Neural progenitor cell (in vitro differentiated cells): ENCODE results near the gene TBCD. TPM values are rescaled to one million over a fixed set of nuclear protein-coding genes. Genes with fewer than 3 reads are reported as not detected.
"Not testable (repeated sequence)": the region's sequence is repeated elsewhere in the genome, so short reads cannot be mapped to it uniquely, and the experiment has no call there.

ENCODE experiments used
- DNase-seq: peaks from one replicate; pipeline ENCODE4 v3.0.0-alpha.2; 2016; ENCODE audit warnings: low spot score
- H2AFZ ChIP-seq: fragments of 200-600 bp; sonication (generic); replicated peaks from 2 replicates; pipeline ENCODE4 v1.6.1; 2016; ENCODE audit warnings: antibody characterized with exemption
- H3F3A ChIP-seq: fragments of 200-600 bp; sonication (generic); 2 replicates; pipeline ENCODE4 v1.6.1; 2016; ENCODE audit warnings: antibody characterized with exemption, low read depth
- H3K27ac ChIP-seq: fragments of 200-600 bp; sonication (generic); 2 replicates; pipeline ENCODE4 v1.5.1; 2016; ENCODE audit warnings: mild to moderate bottlenecking
- H3K27me3 ChIP-seq: fragments of 200-600 bp; sonication (generic); 2 replicates; pipeline ENCODE4 v1.6.1; 2016; ENCODE audit warnings: mild to moderate bottlenecking, moderate library complexity
- H3K36me3 ChIP-seq: fragments of 200-600 bp; sonication (generic); 2 replicates; pipeline ENCODE4 v1.5.1; 2016
- H3K4me1 ChIP-seq: fragments of 200-600 bp; sonication (generic); 2 replicates; pipeline ENCODE4 v1.6.1; 2016; ENCODE audit warnings: mixed run types
- H3K4me2 ChIP-seq: fragments of 200-600 bp; sonication (generic); 2 replicates; pipeline ENCODE4 v1.6.1; 2016
- H3K4me3 ChIP-seq: fragments of 200-600 bp; sonication (generic); 2 replicates; pipeline ENCODE4 v1.5.1; 2016
- H3K79me2 ChIP-seq: fragments of 200-600 bp; sonication (generic); 2 replicates; pipeline ENCODE4 v1.6.1; 2016; ENCODE audit warnings: low read depth
- H3K9ac ChIP-seq: fragments of 200-600 bp; sonication (generic); 2 replicates; pipeline ENCODE4 v1.6.1; 2016
- H3K9me3 ChIP-seq: fragments of 200-600 bp; sonication (generic); 2 replicates; pipeline ENCODE4 v1.5.1; 2016; ENCODE audit warnings: low read depth
- H4K20me1 ChIP-seq: fragments of 200-600 bp; sonication (generic); 2 replicates; pipeline ENCODE4 v1.6.1; 2016; ENCODE audit warnings: low read depth
- H3K27ac Mint-ChIP-seq: 3 replicates; pipeline ENCODE4 v1.8.0; 2021; ENCODE audit warnings: mixed read lengths
- H3K27me3 Mint-ChIP-seq: 2 replicates; pipeline ENCODE4 v1.8.0; 2022; ENCODE audit warnings: low read depth, mild to moderate bottlenecking, inconsistent platforms, moderate library complexity, mixed read lengths; ENCODE audit not compliant: insufficient read depth
- H3K36me3 Mint-ChIP-seq: 3 replicates; pipeline ENCODE4 v1.8.0; 2021; ENCODE audit warnings: mixed read lengths
- H3K4me1 Mint-ChIP-seq: 3 replicates; pipeline ENCODE4 v1.8.0; 2021; ENCODE audit warnings: mixed read lengths
- H3K4me3 Mint-ChIP-seq: 3 replicates; pipeline ENCODE4 v1.8.0; 2021; ENCODE audit warnings: mild to moderate bottlenecking, moderate library complexity, mixed read lengths
- H3K9me3 Mint-ChIP-seq: 3 replicates; pipeline ENCODE4 v1.8.0; 2020; ENCODE audit warnings: mixed read lengths
- EZH2 ChIP-seq: fragments of 200-600 bp; sonication (generic); IDR thresholded peaks from 2 replicates; pipeline ENCODE4 v1.6.1; 2017; ENCODE audit warnings: antibody characterized with exemption, mild to moderate bottlenecking, moderate library complexity
- EZH2phosphoT487 ChIP-seq: fragments of 200-600 bp; sonication (generic); IDR thresholded peaks from 2 replicates; pipeline ENCODE4 v1.6.1; 2017; ENCODE audit warnings: antibody characterized with exemption
- total RNA-seq: library from RNA; depleted of rRNA; stranded (reverse); fragments of >200 nt; gene quantifications from 2 replicates; pipeline ENCODE4 v1.2.3, GENCODE V29; 2015; ENCODE audit warnings: low replicate concordance
- TF ChIP-seq, protein P1 (sequence below): fragments of 200-600 bp; sonication (generic); IDR thresholded peaks from 2 replicates; pipeline ENCODE4 v1.5.1; 2017; ENCODE audit warnings: antibody characterized with exemption, mild to moderate bottlenecking

The TBCD gene
- total RNA-seq, 1 donor from 2014 or later = 76.4 TPM

GRCh38 chr17:82740906-82741759 lies 10.7 kb upstream of the TBCD start:
- no peak overlapping the region for H3K9ac ChIP-seq
- H3K27me3 ChIP-seq = peaks cover 3% of the 10 kb centered on the region
- Mint-ChIP-seq H3K36me3 (peaks cover 45% of the 10 kb centered on the region), H3K9me3 (peaks cover 37% of the 10 kb centered on the region), H3K4me1 (peaks cover 2% of the 10 kb centered on the region), H3K27ac (no peak overlapping the region), H3K27me3 (peaks cover 5% of the 10 kb centered on the region), H3K4me3 (no peak overlapping the region)
- DNase-seq = no peak
- H3K9me3 ChIP-seq = peaks cover 5% of the 10 kb centered on the region
- H3F3A ChIP-seq = no peaks in the 10 kb centered on the region
- TF ChIP-seq, protein P1, sequence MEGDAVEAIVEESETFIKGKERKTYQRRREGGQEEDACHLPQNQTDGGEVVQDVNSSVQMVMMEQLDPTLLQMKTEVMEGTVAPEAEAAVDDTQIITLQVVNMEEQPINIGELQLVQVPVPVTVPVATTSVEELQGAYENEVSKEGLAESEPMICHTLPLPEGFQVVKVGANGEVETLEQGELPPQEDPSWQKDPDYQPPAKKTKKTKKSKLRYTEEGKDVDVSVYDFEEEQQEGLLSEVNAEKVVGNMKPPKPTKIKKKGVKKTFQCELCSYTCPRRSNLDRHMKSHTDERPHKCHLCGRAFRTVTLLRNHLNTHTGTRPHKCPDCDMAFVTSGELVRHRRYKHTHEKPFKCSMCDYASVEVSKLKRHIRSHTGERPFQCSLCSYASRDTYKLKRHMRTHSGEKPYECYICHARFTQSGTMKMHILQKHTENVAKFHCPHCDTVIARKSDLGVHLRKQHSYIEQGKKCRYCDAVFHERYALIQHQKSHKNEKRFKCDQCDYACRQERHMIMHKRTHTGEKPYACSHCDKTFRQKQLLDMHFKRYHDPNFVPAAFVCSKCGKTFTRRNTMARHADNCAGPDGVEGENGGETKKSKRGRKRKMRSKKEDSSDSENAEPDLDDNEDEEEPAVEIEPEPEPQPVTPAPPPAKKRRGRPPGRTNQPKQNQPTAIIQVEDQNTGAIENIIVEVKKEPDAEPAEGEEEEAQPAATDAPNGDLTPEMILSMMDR = no peak
- TF ChIP-seq EZH2phosphoT487 (no peak), EZH2 (no peak)
- H3K4me2 ChIP-seq = no peak overlapping the region
- H4K20me1 ChIP-seq = no peaks in the 10 kb centered on the region
- no peak overlapping the region for H3K4me3 ChIP-seq
- peaks cover 11% of the 10 kb centered on the region for H3K36me3 ChIP-seq
- no peak overlapping the region for H3K27ac ChIP-seq
- no peaks in the 10 kb centered on the region for H3K79me2 ChIP-seq
- H2AFZ ChIP-seq = no peak overlapping the region
- no peaks in the 10 kb centered on the region for H3K4me1 ChIP-seq

DNA sequence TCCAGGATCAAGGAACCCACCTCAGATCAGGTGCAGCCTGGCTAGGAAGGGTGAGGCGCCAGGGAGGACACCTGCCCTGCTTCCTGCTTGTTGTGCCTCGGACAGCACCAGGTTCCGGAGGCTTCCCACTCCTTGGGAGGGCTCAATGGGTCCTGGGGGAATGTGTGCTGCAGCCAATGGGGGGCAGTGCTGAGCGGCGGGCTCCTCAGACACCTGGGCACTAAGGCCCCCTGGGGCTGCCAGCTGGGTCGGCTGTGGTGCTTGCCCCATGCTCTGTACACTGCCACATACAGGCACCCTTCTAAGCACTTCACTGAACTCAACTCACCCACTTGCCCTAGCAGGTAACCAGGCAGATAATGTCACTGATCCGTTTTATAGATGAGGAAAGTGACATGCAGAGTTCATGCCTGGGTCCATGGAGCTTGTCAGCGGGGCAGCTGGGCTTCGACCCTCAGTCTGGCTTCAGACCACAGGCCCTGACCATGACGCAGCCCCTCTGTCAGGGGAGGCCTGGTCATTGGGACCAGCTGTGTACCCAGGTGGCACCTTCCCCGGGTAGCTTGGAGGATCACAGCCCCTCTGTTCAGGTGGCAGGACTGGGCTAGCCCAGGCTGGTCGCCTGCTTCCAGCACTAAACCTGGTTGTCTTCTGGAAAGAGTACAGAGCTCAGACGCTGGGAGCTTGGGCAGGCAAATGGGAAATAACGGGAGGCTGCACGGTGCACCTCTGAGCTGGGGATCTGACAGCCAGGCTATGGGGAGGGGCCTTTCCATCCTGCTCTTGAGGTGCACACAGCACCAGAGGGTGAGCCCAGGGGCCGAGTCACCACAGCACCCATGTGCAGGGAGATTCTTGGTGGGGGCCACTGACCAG lies 8.3 kb upstream of the TBCD start:
- peaks cover 5% of the 10 kb centered on the region for H3K9me3 ChIP-seq
- H3F3A ChIP-seq = no peaks in the 10 kb centered on the region
- H3K27me3 ChIP-seq = no peaks in the 10 kb centered on the region
- Mint-ChIP-seq H3K9me3 (peaks cover 44% of the 10 kb centered on the region), H3K36me3 (peaks cover 45% of the 10 kb centered on the region), H3K27ac (no peak overlapping the region), H3K27me3 (peaks cover 5% of the 10 kb centered on the region), H3K4me1 (no peaks in the 10 kb centered on the region), H3K4me3 (no peak overlapping the region)
- H3K9ac ChIP-seq = no peak overlapping the region
- H3K4me1 ChIP-seq = no peaks in the 10 kb centered on the region
- no peak overlapping the region for H2AFZ ChIP-seq
- H3K4me2 ChIP-seq = no peak overlapping the region
- H3K36me3 ChIP-seq = peaks cover 11% of the 10 kb centered on the region
- DNase-seq = no peak
- H4K20me1 ChIP-seq = no peaks in the 10 kb centered on the region
- H3K27ac ChIP-seq = no peak overlapping the region
- H3K4me3 ChIP-seq = no peak overlapping the region
- TF ChIP-seq, protein P1 = no peak
- TF ChIP-seq EZH2 (no peak), EZH2phosphoT487 (no peak)
- H3K79me2 ChIP-seq = no peaks in the 10 kb centered on the region

DNA sequence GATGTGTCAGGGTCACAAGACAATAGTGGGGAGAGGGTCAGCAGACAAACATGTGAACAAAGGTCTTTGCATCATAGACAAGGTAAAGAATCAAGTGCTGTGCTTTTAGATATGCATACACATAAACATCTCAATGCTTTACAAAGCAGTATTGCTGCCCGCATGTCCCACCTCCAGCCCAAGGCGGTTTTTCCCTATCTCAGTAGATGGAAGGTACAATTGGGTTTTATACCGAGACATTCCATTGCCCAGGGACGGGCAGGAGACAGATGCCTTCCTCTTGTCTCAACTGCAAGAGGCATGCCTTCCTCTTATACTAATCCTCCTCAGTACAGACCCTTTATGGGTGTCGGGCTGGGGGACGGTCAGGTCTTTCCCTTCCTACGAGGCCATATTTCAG lies 7.1 kb upstream of the TBCD start:
- H2AFZ ChIP-seq, H3K27ac ChIP-seq, H3K4me1 ChIP-seq, H3K4me3 ChIP-seq, H3K4me3 Mint-ChIP-seq, H3K9ac ChIP-seq, H3K27me3 Mint-ChIP-seq, H3K4me2 ChIP-seq, H3F3A ChIP-seq, H3K79me2 ChIP-seq, H4K20me1 ChIP-seq, H3K27ac Mint-ChIP-seq, H3K4me1 Mint-ChIP-seq, DNase-seq, H3K9me3 ChIP-seq: not testable (repeated sequence)
- H3K36me3 ChIP-seq = peaks cover 11% of the 10 kb centered on the region
- H3K27me3 ChIP-seq = peaks cover 11% of the 10 kb centered on the region
- H3K9me3 Mint-ChIP-seq = peaks cover 47% of the 10 kb centered on the region
- H3K36me3 Mint-ChIP-seq = peaks cover 45% of the 10 kb centered on the region
